Panc1 (cell line): Measurements from ENCODE around the gene MGAT5. TPM values are rescaled to one million over a fixed set of nuclear protein-coding genes. Genes with fewer than 3 reads are reported as not detected.

ENCODE experiments used
- ATAC-seq: fragments of 200-7000 bp; cut with Tn5 transposase; 2 replicates; pipeline ENCODE4 v1.9.1; 2020; ENCODE audit warnings: mild to moderate bottlenecking, moderate library complexity
- BruUV-seq: library from RNA; stranded (reverse); fragments of 400-500 nt; replicated peaks from 2 replicates; lab custom pipeline; 2021; lab: Mats Ljungman, UMichigan
- CTCF ChIA-PET: fragments of 300-600 bp; sonication (Branson Sonifier 250); formaldehyde crosslinking; loops from one replicate; lab custom pipeline; 2022; ENCODE audit warnings: antibody characterized with exemption; lab: Charles Lee
- POLR2A ChIA-PET: fragments of 300-600 bp; sonication (Branson Sonifier 250); formaldehyde crosslinking; loops from one replicate; lab custom pipeline; 2022; ENCODE audit warnings: antibody characterized with exemption; lab: Charles Lee
- DNase-seq: peaks from one replicate; pipeline ENCODE4 v3.0.0-alpha.2; 2010; ENCODE audit warnings: low read depth, low spot score
- H3K27ac ChIP-seq: 2 replicates; pipeline ENCODE4 v1.5.1; 2011; ENCODE audit warnings: mild to moderate bottlenecking, low read length, inconsistent platforms
- H3K27me3 ChIP-seq: fragments of 200-500 bp; sonication (Bioruptor generic); 2 replicates; pipeline ENCODE4 v1.6.0; 2014; ENCODE audit warnings: low read length, inconsistent platforms; ENCODE audit not compliant: control insufficient read depth, insufficient read depth
- H3K36me3 ChIP-seq: fragments of 200-500 bp; sonication (Bioruptor generic); 2 replicates; pipeline ENCODE4 v1.5.1; 2014; ENCODE audit warnings: inconsistent platforms, mild to moderate bottlenecking, low read length, moderate library complexity; ENCODE audit not compliant: control insufficient read depth, insufficient read depth
- H3K4me1 ChIP-seq: 2 replicates; pipeline ENCODE4 v1.5.1; 2011; ENCODE audit warnings: inconsistent platforms, mild to moderate bottlenecking, low read length, moderate library complexity; ENCODE audit not compliant: control insufficient read depth, insufficient read depth
- H3K4me3 ChIP-seq, 2 experiments: 2 replicates each; pipeline ENCODE4 v1.5.1; 2011 to 2012; ENCODE audit warnings: low read depth in 2 of 2, low read length in 2 of 2, mild to moderate bottlenecking in 2 of 2, inconsistent platforms in 1 of 2, moderate library complexity in 1 of 2
- H3K9me3 ChIP-seq: fragments of 200-500 bp; sonication (Bioruptor generic); 2 replicates; pipeline ENCODE4 v1.5.1; 2014; ENCODE audit warnings: low read depth, mild to moderate bottlenecking, inconsistent platforms, low read length, moderate library complexity; ENCODE audit not compliant: control insufficient read depth, insufficient read depth
- CTCF ChIP-seq: fragments of 450-650 bp; IDR thresholded peaks from 2 replicates; pipeline ENCODE4 v1.5.1; 2017; ENCODE audit warnings: mild to moderate bottlenecking
- POLR2AphosphoS5 ChIP-seq: IDR thresholded peaks from 2 replicates; pipeline ENCODE4 v1.6.1; 2012; ENCODE audit warnings: mild to moderate bottlenecking, low read depth, low read length, moderate library complexity
- REST ChIP-seq, 2 experiments: IDR thresholded peaks; 2 replicates each; pipeline ENCODE4 v1.6.1; 2011 to 2012; ENCODE audit warnings: low read depth in 2 of 2, control low read depth in 1 of 2, low read length in 1 of 2, mild to moderate bottlenecking in 1 of 2, moderate library complexity in 1 of 2; ENCODE audit not compliant: insufficient read depth in 1 of 2
- SIN3A ChIP-seq: IDR thresholded peaks from 2 replicates; pipeline ENCODE4 v1.6.1; 2012; ENCODE audit warnings: low read depth, mild to moderate bottlenecking, low read length, moderate library complexity, borderline replicate concordance; ENCODE audit not compliant: insufficient read depth
- TCF7L2 ChIP-seq: IDR thresholded peaks from 2 replicates; pipeline ENCODE4 v1.6.1; 2011; ENCODE audit warnings: mild to moderate bottlenecking, low read depth, low read length, inconsistent platforms
- in situ Hi-C: cut with HindIII; loops from 2 replicates; pipeline ENCODE4 v1.10.0; 2016; ENCODE audit warnings: low sequenced_read_pairs, low pct_unique_long_range_greater_than_20kb
- intact Hi-C: fragments of 100-400 bp; cut with micrococcal nuclease; formaldehyde crosslinking; loops from one replicate; pipeline ENCODE4 v1.10.0; 2022; ENCODE audit not compliant: unreplicated experiment
- total RNA-seq: library from RNA; stranded (reverse); gene quantifications from one replicate; pipeline ENCODE4 v1.2.1, GENCODE V29; 2021; ENCODE audit not compliant: unreplicated experiment

Gene MGAT5
- total RNA-seq, 1 experiment from 2014 or later: 22.1 TPM

DNA sequence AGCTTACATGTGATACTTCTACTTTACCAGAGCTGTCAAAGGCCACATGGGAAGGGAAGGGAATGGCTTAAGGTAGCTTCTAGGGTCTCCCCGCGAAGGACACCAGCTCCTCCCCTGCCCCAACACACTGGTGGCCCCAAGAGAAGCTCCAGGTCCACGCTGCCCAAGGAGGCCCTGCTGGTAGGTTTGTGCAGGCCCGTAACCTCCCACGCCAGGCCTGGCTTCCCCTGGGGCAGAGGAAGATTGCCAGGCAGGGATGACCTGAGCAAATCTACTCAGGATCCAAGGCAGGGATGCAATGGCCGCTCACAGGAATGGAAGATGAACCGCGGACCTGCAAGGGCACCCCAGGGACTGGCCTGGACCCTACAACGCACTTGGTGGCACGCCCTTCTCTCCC lies 205.1 kb downstream of the MGAT5 start:
- TF ChIP-seq SIN3A: no peak
- no peak for TF ChIP-seq TCF7L2
- TF ChIP-seq CTCF: no peak
- no peak for TF ChIP-seq POLR2AphosphoS5
- no peak for TF ChIP-seq REST (IDR thresholded peaks at IDR 0.05; ENCODE audit: insufficient read depth in 1 of 2, low read depth in 2 of 2, low read length in 1 of 2)
- Histone ChIP-seq H3K9me3 (no peaks in the 10 kb centered on the region), H3K27ac (no peak overlapping the region), H3K4me1 (no peaks in the 10 kb centered on the region), H3K4me3 (no peak overlapping the region), H3K27me3 (no peaks in the 10 kb centered on the region), H3K36me3 (no peaks in the 10 kb centered on the region)
- in situ Hi-C loops (no loop called here), intact Hi-C loops (no loop called here)
- no peak for ATAC-seq
- no peak for DNase-seq
- ChIA-PET POLR2A (no interaction called here), CTCF (no interaction called here)
- no TSS peak for BruUV-seq

- no peak overlapping the region for H3K4me3 ChIP-seq
- intact Hi-C loops (loop anchor here (5.0 kb wide), 1 partner anchor 437 kb away; no protein-coding TSS in a partner anchor), in situ Hi-C loops (no loop called here)
- BruUV-seq: no TSS peak
- no peaks in the 10 kb centered on the region for H3K36me3 ChIP-seq
- H3K27ac ChIP-seq: no peak overlapping the region
- no peaks in the 10 kb centered on the region for H3K4me1 ChIP-seq
- ATAC-seq (no peak), DNase-seq (no peak)
- H3K27me3 ChIP-seq: no peaks in the 10 kb centered on the region
- POLR2A ChIA-PET: no interaction called here
- no peaks in the 10 kb centered on the region for H3K9me3 ChIP-seq
- CTCF ChIA-PET: interaction anchor here (0.6 to 0.7 kb wide), 2 partner anchors 447 to 458 kb away, joined by 3 to 4 read pairs; no protein-coding TSS in a partner anchor
- TF ChIP-seq POLR2AphosphoS5 (no peak), SIN3A (no peak), CTCF (no peak), REST (IDR thresholded peaks at IDR 0.05; ENCODE audit: insufficient read depth in 1 of 2, low read depth in 2 of 2, low read length in 1 of 2) (no peak), TCF7L2 (no peak)
Measured at GRCh38 chr2:134459706-134460406, 206.0 kb downstream of the MGAT5 start.
